ENCODE measurements around the gene SLC7A14.

SLC7A14 gene

GRCh38 chr3:170585937-170586310 is at the start of gene SLC7A14:
SLC7A14 (minus strand) TSS chr3:170586075; CDS start chr3:170526936, 59,139 bp downstream.
- Histone ChIP-seq H3K4me1 (no peaks in the 10 kb centered on the region), H3K27me3 (ENCODE audit: low read depth) (peaks cover 26% of the 10 kb centered on the region), H3K9me3 (no peaks in the 10 kb centered on the region), H3K4me3 (no peak within 1 kb of the TSS), H3K36me3 (replicated peaks) (no peaks in the 10 kb centered on the region)
- DNase-seq (ENCODE audit: low spot score in 2 of 2), result no peak
- in situ Hi-C loops (cut with MboI; ENCODE audit: low sequenced_read_pairs), result no loop called here

DNA sequence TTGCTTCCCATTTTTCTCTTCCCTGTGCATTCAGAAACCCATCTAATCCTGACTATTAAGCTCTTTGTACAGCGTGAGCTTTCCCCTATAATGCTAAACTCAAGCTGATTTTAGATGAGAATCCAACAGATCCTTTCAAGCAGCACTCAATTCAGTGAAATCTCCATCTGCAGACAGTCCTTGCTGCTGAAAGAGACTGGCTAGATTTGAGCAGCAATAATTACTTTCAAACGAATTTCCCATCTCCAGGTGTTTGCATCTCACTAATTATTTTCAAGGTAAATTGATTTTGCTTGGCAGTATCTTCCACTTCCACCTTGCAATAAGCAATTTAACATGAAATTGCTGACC is 49.5 kb upstream of the SLC7A14 start:
- no peak for DNase-seq (ENCODE audit: low spot score in 2 of 2)
- Histone ChIP-seq H3K4me1 (peaks cover 6% of the 10 kb centered on the region), H3K36me3 (replicated peaks) (no peaks in the 10 kb centered on the region), H3K27me3 (ENCODE audit: low read depth) (no peaks in the 10 kb centered on the region), H3K9me3 (no peaks in the 10 kb centered on the region), H3K4me3 (no peak overlapping the region)
- in situ Hi-C loops (cut with MboI; ENCODE audit: low sequenced_read_pairs), result no loop called here

GRCh38 chr3:170634663-170635384 is 48.9 kb upstream of the SLC7A14 start:
- no peak overlapping the region for H3K4me3 ChIP-seq
- peak in 1 of 2 experiments; percentile 23 for DNase-seq (ENCODE audit: low spot score in 2 of 2)
- no peaks in the 10 kb centered on the region for H3K27me3 ChIP-seq (ENCODE audit: low read depth)
- no peaks in the 10 kb centered on the region for H3K9me3 ChIP-seq
- in situ Hi-C loops (cut with MboI; ENCODE audit: low sequenced_read_pairs), result no loop called here
- no peaks in the 10 kb centered on the region for H3K36me3 ChIP-seq (replicated peaks)
- peaks cover 6% of the 10 kb centered on the region for H3K4me1 ChIP-seq

DNA sequence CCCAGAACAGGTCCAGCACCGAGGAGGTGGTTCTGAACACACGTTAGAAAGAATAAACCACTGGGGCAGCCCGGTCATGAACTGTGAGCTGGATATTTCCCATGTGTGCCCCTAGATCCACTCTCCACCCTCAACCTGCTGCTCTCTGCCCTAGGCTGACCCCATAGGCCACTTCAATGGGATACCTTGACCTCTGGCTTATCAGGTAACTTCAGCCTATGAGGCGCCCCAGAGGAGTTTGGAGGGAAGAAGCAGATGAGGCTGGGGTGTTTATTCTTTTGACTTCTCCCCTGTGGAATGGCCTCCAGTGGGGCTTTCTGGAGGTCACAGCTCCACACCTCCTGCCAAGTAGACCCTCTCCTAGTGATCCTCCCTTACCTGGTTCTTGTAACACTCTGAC is 47.7 kb upstream of the SLC7A14 start:
- no peak overlapping the region for H3K4me3 ChIP-seq
- H3K4me1 ChIP-seq, result peaks cover 6% of the 10 kb centered on the region
- H3K36me3 ChIP-seq (replicated peaks), result no peaks in the 10 kb centered on the region
- in situ Hi-C loops (cut with MboI; ENCODE audit: low sequenced_read_pairs), result no loop called here
- no peak for DNase-seq (ENCODE audit: low spot score in 2 of 2)
- no peaks in the 10 kb centered on the region for H3K27me3 ChIP-seq (ENCODE audit: low read depth)
- H3K9me3 ChIP-seq, result no peaks in the 10 kb centered on the region

- no peaks in the 10 kb centered on the region for H3K27me3 ChIP-seq (ENCODE audit: low read depth)
- peaks cover 6% of the 10 kb centered on the region for H3K4me1 ChIP-seq
- no peak overlapping the region for H3K4me3 ChIP-seq
- no peaks in the 10 kb centered on the region for H3K9me3 ChIP-seq
- no peaks in the 10 kb centered on the region for H3K36me3 ChIP-seq (replicated peaks)
- DNase-seq (ENCODE audit: low spot score in 2 of 2), result no peak
- in situ Hi-C loops (cut with MboI; ENCODE audit: low sequenced_read_pairs), result no loop called here
Measured at GRCh38 chr3:170632780-170633179, 46.9 kb upstream of the SLC7A14 start.

DNA sequence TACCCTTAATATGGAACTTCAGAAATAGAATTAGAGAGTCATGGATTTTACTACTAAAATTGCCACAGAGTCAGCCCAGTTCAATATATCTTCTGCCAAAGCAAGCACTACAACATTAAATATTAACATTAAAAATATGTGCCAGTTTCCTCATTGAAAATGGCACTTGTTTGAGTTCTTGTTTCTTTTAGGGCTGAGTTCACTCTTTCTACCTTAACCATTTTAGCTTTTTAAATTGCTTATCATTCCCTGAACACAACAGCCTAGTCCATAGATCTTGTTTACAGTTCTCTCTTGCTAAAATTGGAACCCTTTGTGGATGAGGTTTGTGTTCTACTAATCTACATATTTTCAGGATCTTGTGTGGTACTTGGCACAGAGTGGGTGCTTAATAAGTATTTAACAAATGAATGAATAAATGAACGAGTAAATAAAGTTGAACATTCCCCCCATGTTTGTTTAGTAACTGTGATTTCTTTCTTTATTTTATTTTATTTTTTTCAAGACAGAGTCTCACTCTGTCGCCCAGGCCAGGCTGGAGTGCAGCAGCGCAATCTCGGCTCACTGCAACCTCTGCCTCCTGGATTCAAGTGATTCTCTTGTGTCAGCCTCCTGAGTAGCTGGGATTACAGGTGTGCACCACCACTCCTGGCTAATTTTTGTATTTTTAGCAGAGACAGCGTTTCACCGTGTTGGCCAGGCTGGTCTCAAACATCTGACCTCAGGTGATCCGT is 46.0 kb upstream of the SLC7A14 start:
- Histone ChIP-seq H3K36me3 (replicated peaks) (no peaks in the 10 kb centered on the region), H3K9me3 (no peaks in the 10 kb centered on the region), H3K4me3 (no peak overlapping the region), H3K27me3 (ENCODE audit: low read depth) (no peaks in the 10 kb centered on the region), H3K4me1 (peaks cover 6% of the 10 kb centered on the region)
- in situ Hi-C loops (cut with MboI; ENCODE audit: low sequenced_read_pairs), result no loop called here
- no peak for DNase-seq (ENCODE audit: low spot score in 2 of 2)

GRCh38 chr3:170623524-170623923 is 37.6 kb upstream of the SLC7A14 start:
- Histone ChIP-seq H3K9me3 (no peaks in the 10 kb centered on the region; the same call in 1 of the 2 replicates), H3K4me1 (no peaks in the 10 kb centered on the region), H3K4me3 (no peak overlapping the region), H3K36me3 (replicated peaks) (no peaks in the 10 kb centered on the region), H3K27me3 (ENCODE audit: low read depth) (peaks cover 3% of the 10 kb centered on the region; the same call in 1 of the 2 replicates)
- DNase-seq (ENCODE audit: low spot score in 2 of 2), result no peak
- in situ Hi-C loops (cut with MboI; ENCODE audit: low sequenced_read_pairs), result no loop called here

DNA sequence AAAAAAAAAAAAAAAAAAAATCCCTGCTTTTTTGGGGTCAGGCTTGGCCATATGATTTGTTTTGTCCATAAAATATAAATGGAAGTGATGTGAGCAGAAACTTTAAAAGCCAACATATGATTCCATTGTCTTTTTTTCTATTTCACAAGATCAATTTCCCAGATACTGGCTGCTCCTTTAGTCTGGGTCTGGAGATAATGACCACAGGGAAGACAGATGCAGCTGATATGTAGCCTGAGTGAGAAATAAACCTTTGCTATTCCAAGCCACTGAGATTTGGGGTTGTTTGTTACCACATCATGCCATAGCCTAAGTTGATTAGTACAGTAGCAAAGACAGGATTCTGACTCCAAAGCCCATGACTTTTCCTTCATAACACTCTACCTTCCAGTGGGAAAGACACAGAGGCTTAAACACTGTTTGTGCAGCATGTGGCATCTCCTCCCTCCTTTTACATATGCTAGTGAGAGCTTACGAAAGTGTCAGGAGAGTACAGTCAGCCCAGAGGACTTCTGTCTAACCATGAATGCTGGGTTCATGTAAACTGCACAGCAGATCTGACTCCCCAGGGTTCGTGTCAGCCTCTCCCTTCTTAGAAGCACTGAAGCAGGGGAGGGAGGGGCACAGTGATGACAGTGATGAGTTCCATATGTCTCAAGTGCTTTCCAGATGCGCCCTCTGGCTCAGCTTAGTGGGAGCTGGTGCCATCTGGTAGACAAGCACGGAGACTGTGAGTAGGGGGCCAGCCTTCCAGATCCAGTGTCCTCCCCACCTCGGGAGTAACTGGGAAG is 36.7 kb upstream of the SLC7A14 start:
- no peaks in the 10 kb centered on the region; the same call in 1 of the 2 replicates for H3K9me3 ChIP-seq
- DNase-seq (ENCODE audit: low spot score in 2 of 2), result no peak
- H3K27me3 ChIP-seq (ENCODE audit: low read depth), result peaks cover 3% of the 10 kb centered on the region; the same call in 1 of the 2 replicates
- H3K4me3 ChIP-seq, result no peak overlapping the region
- H3K36me3 ChIP-seq (replicated peaks), result no peaks in the 10 kb centered on the region
- H3K4me1 ChIP-seq, result no peaks in the 10 kb centered on the region
- in situ Hi-C loops (cut with MboI; ENCODE audit: low sequenced_read_pairs), result no loop called here

- no peaks in the 10 kb centered on the region for H3K36me3 ChIP-seq (replicated peaks)
- no peak overlapping the region for H3K4me3 ChIP-seq
- no peaks in the 10 kb centered on the region for H3K4me1 ChIP-seq
- peaks cover 3% of the 10 kb centered on the region; the same call in 1 of the 2 replicates for H3K27me3 ChIP-seq (ENCODE audit: low read depth)
- in situ Hi-C loops (cut with MboI; ENCODE audit: low sequenced_read_pairs), result no loop called here
- no peak for DNase-seq (ENCODE audit: low spot score in 2 of 2)
- no peaks in the 10 kb centered on the region; the same call in 1 of the 2 replicates for H3K9me3 ChIP-seq
Measured at GRCh38 chr3:170621256-170621655, 35.4 kb upstream of the SLC7A14 start.

DNA sequence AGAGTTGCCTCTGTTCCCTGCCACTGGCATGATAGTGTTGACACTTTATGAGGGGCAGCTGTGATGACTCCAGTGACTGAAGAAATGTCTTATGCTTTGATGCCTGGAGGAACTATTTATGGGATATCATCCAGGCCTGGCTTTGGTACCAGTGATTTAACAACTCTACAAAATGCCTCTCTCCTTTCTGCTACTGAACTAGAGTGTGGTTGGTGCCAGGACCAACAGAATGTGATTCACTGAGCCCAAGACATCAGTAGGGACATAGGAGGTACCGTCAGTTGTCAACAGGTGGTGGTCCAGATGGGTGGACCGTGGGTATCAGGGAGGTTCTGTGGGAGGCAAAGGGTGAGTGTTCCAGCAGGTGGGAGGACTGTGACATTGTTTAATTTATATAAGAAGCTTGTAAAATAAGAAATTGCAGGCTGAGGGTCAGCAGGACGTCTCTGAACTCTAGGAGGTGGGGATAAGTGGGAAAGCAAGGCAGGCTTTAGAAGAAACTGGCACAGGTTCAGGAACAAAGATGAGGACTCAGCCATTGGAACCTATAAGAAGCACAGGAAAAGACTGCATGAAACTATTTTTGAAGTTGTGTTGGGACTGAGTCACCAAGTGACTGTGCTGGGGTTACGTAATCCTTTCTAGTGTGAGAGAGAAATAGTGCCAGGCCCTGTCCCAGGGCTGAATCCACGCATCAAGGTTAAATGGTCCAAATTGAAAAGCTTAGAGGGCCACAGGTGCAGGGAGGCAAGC is 28.5 kb upstream of the SLC7A14 start:
- in situ Hi-C loops (cut with MboI; ENCODE audit: low sequenced_read_pairs), result no loop called here
- Histone ChIP-seq H3K36me3 (replicated peaks) (no peaks in the 10 kb centered on the region), H3K9me3 (no peaks in the 10 kb centered on the region), H3K4me1 (no peaks in the 10 kb centered on the region), H3K4me3 (no peak overlapping the region), H3K27me3 (ENCODE audit: low read depth) (peaks cover under 1% of the 10 kb centered on the region; the same call in 1 of the 2 replicates)
- DNase-seq (ENCODE audit: low spot score in 2 of 2), result no peak

- in situ Hi-C loops (cut with MboI; ENCODE audit: low sequenced_read_pairs), result no loop called here
- Histone ChIP-seq H3K4me3 (no peak overlapping the region), H3K4me1 (no peaks in the 10 kb centered on the region)
Measured at GRCh38 chr3:170611751-170612150, 25.9 kb upstream of the SLC7A14 start.

DNA sequence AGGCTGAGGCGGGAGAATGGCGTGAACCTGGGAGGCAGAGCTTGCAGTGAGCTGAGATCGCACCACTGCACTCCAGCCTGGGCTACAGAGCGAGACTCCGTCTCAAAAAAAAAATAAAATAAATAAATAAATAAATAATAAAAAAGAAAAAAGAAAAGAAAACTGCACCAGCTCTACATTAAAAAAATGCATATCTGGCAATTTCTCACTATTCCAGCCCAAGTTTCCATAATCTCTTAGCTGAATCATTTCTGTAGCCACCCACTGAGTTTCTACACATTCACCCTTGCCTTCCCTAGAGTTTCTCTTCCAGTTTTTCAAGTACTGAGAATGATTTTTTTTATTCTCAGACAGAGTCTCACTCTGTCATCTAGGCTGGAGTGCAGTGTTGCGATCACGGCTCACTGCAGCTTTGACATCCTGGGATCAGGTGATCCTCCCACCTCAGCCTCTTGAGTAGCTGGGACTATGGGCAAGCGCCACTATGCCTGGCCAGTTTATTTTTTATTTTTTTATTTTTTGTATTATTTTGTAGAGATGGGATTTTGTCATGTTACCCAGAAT is 24.5 kb upstream of the SLC7A14 start:
- no peak for DNase-seq (ENCODE audit: low spot score in 2 of 2)
- Histone ChIP-seq H3K4me3 (no peak overlapping the region), H3K4me1 (no peaks in the 10 kb centered on the region), H3K36me3 (replicated peaks) (no peaks in the 10 kb centered on the region), H3K9me3 (no peaks in the 10 kb centered on the region), H3K27me3 (ENCODE audit: low read depth) (no peaks in the 10 kb centered on the region)
- in situ Hi-C loops (cut with MboI; ENCODE audit: low sequenced_read_pairs), result no loop called here

More at GRCh38 chr3:170611751-170612150, 25.9 kb upstream of the SLC7A14 start:
- H3K9me3 ChIP-seq, result no peaks in the 10 kb centered on the region
- no peak for DNase-seq (ENCODE audit: low spot score in 2 of 2)
- H3K36me3 ChIP-seq (replicated peaks), result no peaks in the 10 kb centered on the region
- no peaks in the 10 kb centered on the region for H3K27me3 ChIP-seq (ENCODE audit: low read depth)

GRCh38 chr3:170608475-170608874 is 22.6 kb upstream of the SLC7A14 start:
- Histone ChIP-seq H3K36me3 (replicated peaks) (no peaks in the 10 kb centered on the region), H3K27me3 (ENCODE audit: low read depth) (no peaks in the 10 kb centered on the region), H3K9me3 (no peaks in the 10 kb centered on the region), H3K4me3 (no peak overlapping the region), H3K4me1 (no peaks in the 10 kb centered on the region)
- in situ Hi-C loops (cut with MboI; ENCODE audit: low sequenced_read_pairs), result no loop called here
- DNase-seq (ENCODE audit: low spot score in 2 of 2), result no peak

Measured in HAP-1 (cell line).